GM23338 (cell line): Measurements from ENCODE around the gene VCL.

Experiments
- CREB1 ChIP-seq: fragments of 250-450 bp; sonication (Bioruptor Pico); IDR thresholded peaks from 2 replicates; pipeline ENCODE4 v1.5.0; 2020; ENCODE audit warnings: low read depth, mild to moderate bottlenecking, moderate library complexity
- CTCF ChIP-seq, 2 experiments: fragments of 200-600 bp in 1 of 2; sonication (generic) in 1 of 2; conservative IDR thresholded peaks; 2 replicates each; pipeline versions ENCODE4 v1.5.1 to v1.6.1; 2016 to 2017; ENCODE audit warnings: antibody characterized with exemption in 2 of 2, low read depth in 2 of 2, mild to moderate bottlenecking in 2 of 2, moderate library complexity in 1 of 2
- EZH2phosphoT487 ChIP-seq: fragments of 200-600 bp; sonication (generic); IDR thresholded peaks from one replicate; pipeline ENCODE4 v1.8.1; 2018; ENCODE audit warnings: antibody characterized with exemption; ENCODE audit not compliant: unreplicated experiment
- POLR2AphosphoS5 ChIP-seq: IDR thresholded peaks from 2 replicates; pipeline ENCODE4 v1.6.1; 2016; ENCODE audit warnings: antibody characterized with exemption, low read depth
- REST ChIP-seq: IDR thresholded peaks from one replicate; pipeline ENCODE4 v1.6.1; 2018; ENCODE audit warnings: antibody characterized with exemption; ENCODE audit not compliant: unreplicated experiment

DNA sequence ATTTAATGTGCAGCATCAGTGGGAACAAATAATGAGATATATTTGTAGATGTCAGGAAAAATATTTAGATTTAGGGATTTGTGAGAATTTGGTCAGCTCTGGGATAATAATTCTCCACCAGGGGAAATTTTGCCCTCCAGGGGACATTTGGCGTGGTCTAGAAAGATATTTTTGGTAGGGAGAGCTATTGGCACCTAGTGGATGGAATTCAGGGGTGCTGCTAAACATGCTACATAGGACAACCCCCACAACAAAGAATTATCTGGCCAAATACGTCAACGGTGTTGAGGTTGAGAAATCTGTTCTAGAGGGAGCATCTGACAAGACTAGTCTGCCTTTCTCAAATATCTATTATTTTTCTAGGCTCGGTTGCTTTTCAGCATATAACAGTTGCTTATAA lies 155.2 kb downstream of the VCL start:
- TF ChIP-seq CTCF (conservative IDR thresholded peaks at IDR 0.05; ENCODE audit: low read depth in 2 of 2), result peak; percentile 35 to 64
- no peak for TF ChIP-seq CREB1 (CRISPR knock-in tag)
- TF ChIP-seq REST, result no peak
- TF ChIP-seq EZH2phosphoT487, result no peak
- no peak for TF ChIP-seq POLR2AphosphoS5
